ENCODE data around the gene NCKAP5. TPM values are rescaled to one million over a fixed set of nuclear protein-coding genes. Genes with fewer than 3 reads are reported as not detected.

Gene NCKAP5
- total RNA-seq, 1 donor from 2014 or later: 7.4 TPM

- TF ChIP-seq CTCF (IDR thresholded peaks at IDR 0.05; ENCODE audit: unreplicated experiment): no peak
- no peaks in the 10 kb centered on the region for H3K9me3 Mint-ChIP-seq (ENCODE audit: unreplicated experiment)
Measured at GRCh38 chr2:132654335-132654734, 913.9 kb downstream of the NCKAP5 start.

GRCh38 chr2:132652474-132652873 lies 915.8 kb downstream of the NCKAP5 start:
- no peak for TF ChIP-seq CTCF (IDR thresholded peaks at IDR 0.05; ENCODE audit: unreplicated experiment)
- Mint-ChIP-seq H3K36me3 (ENCODE audit: low read depth, unreplicated experiment) (no peaks in the 10 kb centered on the region), H3K4me1 (ENCODE audit: unreplicated experiment) (peaks cover 11% of the 10 kb centered on the region), H3K27ac (ENCODE audit: unreplicated experiment) (no peak overlapping the region), H3K4me3 (ENCODE audit: unreplicated experiment) (no peak overlapping the region), H3K27me3 (ENCODE audit: unreplicated experiment) (no peaks in the 10 kb centered on the region), H3K9me3 (ENCODE audit: unreplicated experiment) (no peaks in the 10 kb centered on the region)
- DNase-seq (ENCODE audit: low spot score): no peak

More at GRCh38 chr2:132654335-132654734, 913.9 kb downstream of the NCKAP5 start:
- Mint-ChIP-seq H3K27me3 (ENCODE audit: unreplicated experiment) (no peaks in the 10 kb centered on the region), H3K36me3 (ENCODE audit: low read depth, unreplicated experiment) (no peaks in the 10 kb centered on the region), H3K4me1 (ENCODE audit: unreplicated experiment) (peaks cover 11% of the 10 kb centered on the region), H3K27ac (ENCODE audit: unreplicated experiment) (no peak overlapping the region), H3K4me3 (ENCODE audit: unreplicated experiment) (no peak overlapping the region)
- DNase-seq (ENCODE audit: low spot score): no peak

- no peaks in the 10 kb centered on the region for H3K9me3 Mint-ChIP-seq (ENCODE audit: unreplicated experiment)
Measured at GRCh38 chr2:132651115-132652045, 916.9 kb downstream of the NCKAP5 start.

GRCh38 chr2:132646540-132647108 lies 921.6 kb downstream of the NCKAP5 start:
- TF ChIP-seq CTCF (IDR thresholded peaks at IDR 0.05; ENCODE audit: unreplicated experiment): no peak
- Mint-ChIP-seq H3K9me3 (ENCODE audit: unreplicated experiment) (no peaks in the 10 kb centered on the region), H3K27ac (ENCODE audit: unreplicated experiment) (no peak overlapping the region), H3K4me1 (ENCODE audit: unreplicated experiment) (peaks cover 11% of the 10 kb centered on the region), H3K4me3 (ENCODE audit: unreplicated experiment) (no peak overlapping the region), H3K27me3 (ENCODE audit: unreplicated experiment) (no peaks in the 10 kb centered on the region), H3K36me3 (ENCODE audit: low read depth, unreplicated experiment) (no peaks in the 10 kb centered on the region)
- no peak for DNase-seq (ENCODE audit: low spot score)

More at GRCh38 chr2:132651115-132652045, 916.9 kb downstream of the NCKAP5 start:
- no peaks in the 10 kb centered on the region for H3K36me3 Mint-ChIP-seq (ENCODE audit: low read depth, unreplicated experiment)
- no peak overlapping the region for H3K27ac Mint-ChIP-seq (ENCODE audit: unreplicated experiment)
- TF ChIP-seq CTCF (IDR thresholded peaks at IDR 0.05; ENCODE audit: unreplicated experiment): peak; percentile 56
- peaks cover 11% of the 10 kb centered on the region for H3K4me1 Mint-ChIP-seq (ENCODE audit: unreplicated experiment)
- DNase-seq (ENCODE audit: low spot score): peak; percentile 16
- H3K4me3 Mint-ChIP-seq (ENCODE audit: unreplicated experiment): no peak overlapping the region
- no peaks in the 10 kb centered on the region for H3K27me3 Mint-ChIP-seq (ENCODE audit: unreplicated experiment)
